ENCODE measurements around the gene CSNK1G3. TPM values are rescaled to one million over a fixed set of nuclear protein-coding genes. Genes with fewer than 3 reads are reported as not detected.
"Not testable (repeated sequence)": the region's sequence is repeated elsewhere in the genome, so short reads cannot be mapped to it uniquely, and the experiment has no call there.

The CSNK1G3 gene
- polyA plus RNA-seq, 1 experiment = 9.8 TPM

DNA sequence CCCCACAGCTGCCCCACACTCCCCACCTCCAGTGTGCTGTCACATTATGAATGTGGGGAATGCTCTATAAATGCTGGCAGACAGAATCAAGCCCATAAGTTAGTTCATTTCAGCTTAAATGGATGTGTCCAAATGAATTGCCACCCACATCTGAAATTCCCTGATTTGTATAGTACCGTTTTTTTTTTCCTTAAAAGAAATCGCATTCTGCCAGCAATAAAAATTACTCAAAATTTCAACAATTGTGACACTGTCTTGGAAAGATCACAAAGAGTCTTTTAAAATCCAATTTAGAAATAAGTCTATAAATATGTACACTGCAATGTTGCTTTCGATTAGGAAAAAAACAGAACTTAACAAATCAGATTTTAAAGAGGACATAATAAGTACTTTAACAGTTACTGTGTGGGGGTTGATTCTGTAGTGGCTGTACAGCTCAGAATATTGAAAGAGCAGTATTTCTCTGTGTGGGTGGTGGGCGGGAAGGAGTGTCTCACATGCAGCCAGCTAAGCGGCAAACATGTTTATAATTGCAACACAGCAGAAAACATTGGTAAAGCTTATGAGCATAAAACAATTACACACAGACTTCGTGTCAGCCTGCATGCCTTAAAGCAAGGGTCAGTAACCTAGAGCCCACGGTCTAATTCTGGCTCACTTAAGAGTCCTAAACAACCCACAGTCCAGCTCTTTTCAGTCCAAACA lies 24.9 kb upstream of the CSNK1G3 start:
- CTCF ChIA-PET = interaction anchor here (0.6 to 1.6 kb wide), 4 partner anchors 18 to 329 kb away, joined by 3 read pairs; no protein-coding TSS in a partner anchor
- H3K36me3 ChIP-seq (ENCODE audit: control insufficient read depth, insufficient read depth, low read length) = no peaks in the 10 kb centered on the region
- no peak for TF ChIP-seq CTCF (IDR thresholded peaks at IDR 0.05; ENCODE audit: insufficient read depth, low read depth, low read length)
- H3K27me3 ChIP-seq (ENCODE audit: control insufficient read depth, insufficient read depth, low read length) = no peaks in the 10 kb centered on the region
- no peak overlapping the region for H3K4me3 ChIP-seq (ENCODE audit: low read depth, low read length)
- POLR2A ChIA-PET = interaction anchor here (0.6 kb wide), 1 partner anchor 91 kb away, joined by 3 read pairs; no protein-coding TSS in a partner anchor
- DNase-seq (ENCODE audit: low read depth) = no peak

- Histone ChIP-seq H3K4me3 (ENCODE audit: low read depth, low read length) (no peak overlapping the region), H3K27me3 (ENCODE audit: control insufficient read depth, insufficient read depth, low read length) (no peaks in the 10 kb centered on the region), H3K36me3 (ENCODE audit: control insufficient read depth, insufficient read depth, low read length) (no peaks in the 10 kb centered on the region)
- no peak for DNase-seq (ENCODE audit: low read depth)
- no peak for TF ChIP-seq CTCF (IDR thresholded peaks at IDR 0.05; ENCODE audit: insufficient read depth, low read depth, low read length)
- CTCF ChIA-PET = no interaction called here
- POLR2A ChIA-PET = no interaction called here
These were observed 21.0 kb upstream of the CSNK1G3 start for GRCh38 chr5:123490974-123491373.

GRCh38 chr5:123495211-123495610 lies 16.8 kb upstream of the CSNK1G3 start:
- CTCF ChIA-PET; H3K4me3 ChIP-seq (ENCODE audit: low read depth, low read length); DNase-seq (ENCODE audit: low read depth); H3K27me3 ChIP-seq (ENCODE audit: control insufficient read depth, insufficient read depth, low read length); H3K36me3 ChIP-seq (ENCODE audit: control insufficient read depth, insufficient read depth, low read length); POLR2A ChIA-PET: not testable (repeated sequence)

DNA sequence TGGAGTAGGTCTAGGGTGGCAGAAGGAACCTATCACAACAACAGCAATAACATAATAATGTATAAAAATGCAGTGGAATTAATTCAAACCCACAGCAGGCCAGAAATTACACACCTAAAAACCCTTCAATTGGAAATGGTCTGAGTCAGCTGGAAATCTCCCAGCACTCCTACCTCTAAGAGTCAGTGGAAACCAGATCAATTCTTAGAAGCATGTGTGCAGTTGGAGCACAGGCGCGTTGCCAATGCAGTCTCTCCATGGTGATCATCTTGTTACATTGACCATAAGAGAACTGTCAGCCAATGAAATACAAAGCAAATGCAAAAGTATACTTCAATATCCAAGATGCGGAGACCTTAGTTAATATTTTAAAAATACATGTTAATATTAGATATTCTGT lies 15.1 kb upstream of the CSNK1G3 start:
- DNase-seq (ENCODE audit: low read depth) = no peak
- Histone ChIP-seq H3K27me3 (ENCODE audit: control insufficient read depth, insufficient read depth, low read length) (no peaks in the 10 kb centered on the region), H3K4me3 (ENCODE audit: low read depth, low read length) (no peak overlapping the region), H3K36me3 (ENCODE audit: control insufficient read depth, insufficient read depth, low read length) (no peaks in the 10 kb centered on the region)
- ChIA-PET CTCF (interaction anchor here (1.2 kb wide), 1 partner anchor 74 kb away, joined by 3 read pairs; the partner anchor contains the start of gene CEP120), POLR2A (no interaction called here)
- TF ChIP-seq CTCF (IDR thresholded peaks at IDR 0.05; ENCODE audit: insufficient read depth, low read depth, low read length) = no peak

DNA sequence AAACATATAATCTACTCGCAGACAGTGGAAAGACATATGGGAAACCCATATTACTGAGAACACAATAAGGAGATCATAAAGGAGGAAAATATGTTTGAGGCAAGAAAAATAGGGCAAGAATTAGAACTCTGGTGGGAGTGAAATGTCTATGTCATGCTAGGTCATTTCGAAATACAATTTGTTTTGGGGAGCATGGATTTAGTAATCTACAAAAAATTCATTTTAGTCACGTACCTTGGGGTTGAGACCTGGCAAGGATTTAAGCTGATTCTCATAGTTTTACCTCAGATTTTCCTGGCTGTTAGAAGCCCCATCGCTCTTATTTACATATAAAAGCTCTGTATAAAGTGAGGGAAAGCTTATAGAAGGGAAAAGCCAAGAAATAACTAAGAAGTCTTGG lies 11.5 kb upstream of the CSNK1G3 start:
- Histone ChIP-seq H3K4me3 (ENCODE audit: low read depth, low read length) (no peak overlapping the region), H3K27me3 (ENCODE audit: control insufficient read depth, insufficient read depth, low read length) (no peaks in the 10 kb centered on the region), H3K36me3 (ENCODE audit: control insufficient read depth, insufficient read depth, low read length) (no peaks in the 10 kb centered on the region)
- no peak for TF ChIP-seq CTCF (IDR thresholded peaks at IDR 0.05; ENCODE audit: insufficient read depth, low read depth, low read length)
- POLR2A ChIA-PET = no interaction called here
- no peak for DNase-seq (ENCODE audit: low read depth)
- CTCF ChIA-PET = interaction anchor here (0.6 to 0.7 kb wide), 2 partner anchors 11 to 109 kb away, joined by 3 read pairs; no protein-coding TSS in a partner anchor

GRCh38 chr5:123502120-123502519 lies 9.9 kb upstream of the CSNK1G3 start:
- Histone ChIP-seq H3K4me3 (ENCODE audit: low read depth, low read length) (no peak overlapping the region), H3K27me3 (ENCODE audit: control insufficient read depth, insufficient read depth, low read length) (0 out of 2 replicates have a peak, but pooled peaks cover under 1% of the 10 kb centered on the region), H3K36me3 (ENCODE audit: control insufficient read depth, insufficient read depth, low read length) (no peaks in the 10 kb centered on the region)
- TF ChIP-seq CTCF (IDR thresholded peaks at IDR 0.05; ENCODE audit: insufficient read depth, low read depth, low read length) = no peak
- ChIA-PET POLR2A (no interaction called here), CTCF (no interaction called here)
- no peak for DNase-seq (ENCODE audit: low read depth)

Data from BJ (cell line).